Erythroblast (primary cell): ENCODE results near the gene U2AF2.

Source experiments
- GATA1 ChIP-seq: IDR thresholded peaks from 2 replicates; pipeline ENCODE4 v1.6.1; 2011; ENCODE audit warnings: low read depth, mild to moderate bottlenecking, control low read depth, low read length, moderate library complexity
- POLR2A ChIP-seq: IDR thresholded peaks from 2 replicates; pipeline ENCODE4 v1.6.1; 2011; ENCODE audit warnings: mild to moderate bottlenecking, low read length

- no peak for TF ChIP-seq POLR2A
- no peak for TF ChIP-seq GATA1
These were observed 21.0 kb downstream of the U2AF2 start for GRCh38 chr19:55675661-55676354.
